A549 (cell line): ENCODE measurements around the gene WFS1. TPM values are rescaled to one million over a fixed set of nuclear protein-coding genes. Genes with fewer than 3 reads are reported as not detected.

Experiments
- ATAC-seq, 2 experiments: fragments of 200-7000 bp in 1 of 2; fragments of >200 bp in 1 of 2; cut with Nextera tagmentation in 1 of 2; cut with Tn5 transposase in 1 of 2; 3 replicates each; pipeline versions ENCODE4 v1.8.0 to v1.9.1; 2018 to 2020; ENCODE audit warnings: mild to moderate bottlenecking in 1 of 2, moderate library complexity in 1 of 2
- CTCF ChIA-PET: fragments of 300-600 bp; sonication (Branson Sonifier 250); formaldehyde crosslinking; extraction: SDS; loops from one replicate; lab custom pipeline; 2021; ENCODE audit warnings: antibody characterized with exemption, inconsistent platforms; lab: Yijun Ruan, JAX
- POLR2A ChIA-PET: fragments of 350-600 bp; formaldehyde crosslinking; extraction: SDS; loops from one replicate; lab custom pipeline; 2021; ENCODE audit warnings: antibody characterized with exemption, inconsistent platforms; lab: Yijun Ruan, JAX
- DNase-seq, 2 experiments: peaks; one replicate each; pipeline versions ENCODE4 v3.0.0 to v3.0.0-alpha.2; 2011 to 2016; ENCODE audit warnings: low read depth in 1 of 2, low spot score in 1 of 2
- FAIRE-seq: peaks from 2 replicates; lab custom pipeline; 2011; peaks lifted over from hg19 to GRCh38; lab: Jason Lieb, UNC
- H3K27ac ChIP-seq, 2 experiments: fragments of >200 bp; sonication (Bioruptor Twin); formaldehyde crosslinking; 3 replicates each; pipeline ENCODE4 v1.5.1; 2016 to 2017
- H3K4me1 ChIP-seq: fragments of >200 bp; sonication (Bioruptor Twin); formaldehyde crosslinking; 3 replicates; pipeline ENCODE4 v1.6.1; 2016
- H3K4me2 ChIP-seq: fragments of >200 bp; sonication (Bioruptor Twin); formaldehyde crosslinking; 3 replicates; pipeline ENCODE4 v1.6.1; 2016
- H3K4me3 ChIP-seq: fragments of >200 bp; sonication (Bioruptor Twin); formaldehyde crosslinking; 3 replicates; pipeline ENCODE4 v1.5.1; 2016
- H3K9me3 ChIP-seq: fragments of >200 bp; sonication (Bioruptor Twin); formaldehyde crosslinking; 3 replicates; pipeline ENCODE4 v1.6.1; 2016
- CBX2 ChIP-seq: fragments of 200-600 bp; sonication (generic); IDR thresholded peaks from 2 replicates; pipeline ENCODE4 v1.6.1; 2016; ENCODE audit warnings: low read depth, mild to moderate bottlenecking, borderline replicate concordance
- CHD2 ChIP-seq: fragments of 150-350 bp; IDR thresholded peaks from 2 replicates; pipeline ENCODE4 v1.6.1; 2014; ENCODE audit warnings: low read length; ENCODE audit not compliant: partially characterized antibody
- CHD4 ChIP-seq: fragments of 200-600 bp; sonication (generic); IDR thresholded peaks from 2 replicates; pipeline ENCODE4 v1.6.1; 2016; ENCODE audit warnings: antibody characterized with exemption, mild to moderate bottlenecking, borderline replicate concordance
- ELK1 ChIP-seq: fragments of 150-350 bp; IDR thresholded peaks from 2 replicates; pipeline ENCODE4 v1.6.1; 2014; ENCODE audit warnings: low read depth, mild to moderate bottlenecking, low read length
- ESRRA ChIP-seq: fragments of 150-350 bp; IDR thresholded peaks from 2 replicates; pipeline ENCODE4 v1.6.1; 2014; ENCODE audit warnings: mild to moderate bottlenecking, low read length, borderline replicate concordance
- FOXS1 ChIP-seq: fragments of 250-450 bp; sonication (Bioruptor Pico); IDR thresholded peaks from 2 replicates; pipeline ENCODE4 v1.5.0; 2020; ENCODE audit warnings: mild to moderate bottlenecking, moderate library complexity
- GATA3 ChIP-seq: IDR thresholded peaks from 2 replicates; pipeline ENCODE4 v1.6.1; 2012; ENCODE audit warnings: borderline replicate concordance
- HEYL ChIP-seq: fragments of 250-450 bp; sonication (Bioruptor Pico); IDR thresholded peaks from 2 replicates; pipeline ENCODE4 v1.8.0; 2021; ENCODE audit warnings: mild to moderate bottlenecking, moderate library complexity
- HOXA7 ChIP-seq: fragments of 250-450 bp; sonication (Bioruptor Pico); IDR thresholded peaks from 2 replicates; pipeline ENCODE4 v1.5.0; 2020; ENCODE audit warnings: mild to moderate bottlenecking, moderate library complexity
- HOXB5 ChIP-seq: fragments of 250-450 bp; sonication (Bioruptor Pico); IDR thresholded peaks from 2 replicates; pipeline ENCODE4 v1.5.0; 2020; ENCODE audit warnings: mild to moderate bottlenecking, moderate library complexity
- JUNB ChIP-seq: fragments of >200 bp; sonication (Bioruptor Twin); formaldehyde crosslinking; IDR thresholded peaks from 2 replicates; pipeline ENCODE4 v1.6.1; 2016
- KDM5A ChIP-seq: fragments of 200-600 bp; sonication (generic); IDR thresholded peaks from 2 replicates; pipeline ENCODE4 v1.6.1; 2016; ENCODE audit warnings: antibody characterized with exemption, mild to moderate bottlenecking
- MAFK ChIP-seq: fragments of 450-650 bp; IDR thresholded peaks from 2 replicates; pipeline ENCODE4 v1.6.1; 2014; ENCODE audit not compliant: partially characterized antibody
- MAZ ChIP-seq: fragments of 150-350 bp; IDR thresholded peaks from 2 replicates; pipeline ENCODE4 v1.6.1; 2014; ENCODE audit warnings: antibody characterized with exemption, low read depth, low read length, borderline replicate concordance
- MYC ChIP-seq: IDR thresholded peaks from 2 replicates; pipeline ENCODE4 v1.6.1; 2012; ENCODE audit warnings: mild to moderate bottlenecking, inconsistent platforms, low read length, improper control_type of control experiment, borderline replicate concordance
- NPAS2 ChIP-seq: fragments of 250-450 bp; sonication (Bioruptor Pico); IDR thresholded peaks from 2 replicates; pipeline ENCODE4 v1.8.0; 2022; ENCODE audit warnings: mild to moderate bottlenecking, moderate library complexity, borderline replicate concordance
- NR3C1 ChIP-seq: fragments of >200 bp; sonication (Bioruptor Twin); formaldehyde crosslinking; IDR thresholded peaks from 3 replicates; pipeline ENCODE4 v1.6.1; 2017
- PHF8 ChIP-seq: fragments of 200-600 bp; sonication (generic); IDR thresholded peaks from 2 replicates; pipeline ENCODE4 v1.6.1; 2016; ENCODE audit warnings: low read depth, mild to moderate bottlenecking, antibody characterized with exemption, moderate library complexity, borderline replicate concordance
- RFX5 ChIP-seq: fragments of 450-650 bp; IDR thresholded peaks from 2 replicates; pipeline ENCODE4 v1.7.1; 2014; ENCODE audit warnings: antibody characterized with exemption, mild to moderate bottlenecking, moderate library complexity
- TFCP2L1 ChIP-seq: fragments of 250-450 bp; sonication (Bioruptor Pico); IDR thresholded peaks from 2 replicates; pipeline ENCODE4 v1.5.0; 2021; ENCODE audit warnings: mild to moderate bottlenecking
- USF2 ChIP-seq: fragments of 450-650 bp; IDR thresholded peaks from 2 replicates; pipeline ENCODE4 v1.6.1; 2014; ENCODE audit warnings: antibody characterized with exemption
- WGBS: methylation state at CpG from one replicate; pipeline ENCODE4 v1.1.6; 2017; ENCODE audit errors: missing lambda C conversion rate; 5-methylcytosine and 5-hydroxymethylcytosine counted together
- polyA plus RNA-seq, 4 experiments: library from polyadenylated mRNA; depleted of rRNA in 3 of 4; stranded (reverse); fragments of >200 nt; fragmentation: RNase III in 1 of 4; extraction: RNeasy Plus Mini Kit Qiagen cat#74134 plus additional on column Dnase treatment in 1 of 4; gene quantifications; 2 replicates in 3 of 4; 3 replicates in 1 of 4; pipeline ENCODE4 v1.2.3, GENCODE V29; 2011 to 2017
- TF ChIP-seq, protein P1 (sequence below): fragments of >200 bp; sonication (Bioruptor Twin); formaldehyde crosslinking; IDR thresholded peaks from 3 replicates; pipeline ENCODE4 v1.5.1; 2016
- TF ChIP-seq, protein P2 (sequence below): fragments of 250-450 bp; sonication (Bioruptor Pico); IDR thresholded peaks from 2 replicates; pipeline ENCODE4 v1.5.0; 2021; ENCODE audit warnings: mild to moderate bottlenecking, moderate library complexity, borderline replicate concordance
- TF ChIP-seq, protein P3 (sequence below): IDR thresholded peaks from 2 replicates; pipeline ENCODE4 v1.6.1; 2012; ENCODE audit warnings: low read depth, borderline replicate concordance

Gene WFS1
- polyA plus RNA-seq, 2 of the 4 experiments (the other 2 are of a cell fraction) = 8.8 to 13.6 TPM

DNA sequence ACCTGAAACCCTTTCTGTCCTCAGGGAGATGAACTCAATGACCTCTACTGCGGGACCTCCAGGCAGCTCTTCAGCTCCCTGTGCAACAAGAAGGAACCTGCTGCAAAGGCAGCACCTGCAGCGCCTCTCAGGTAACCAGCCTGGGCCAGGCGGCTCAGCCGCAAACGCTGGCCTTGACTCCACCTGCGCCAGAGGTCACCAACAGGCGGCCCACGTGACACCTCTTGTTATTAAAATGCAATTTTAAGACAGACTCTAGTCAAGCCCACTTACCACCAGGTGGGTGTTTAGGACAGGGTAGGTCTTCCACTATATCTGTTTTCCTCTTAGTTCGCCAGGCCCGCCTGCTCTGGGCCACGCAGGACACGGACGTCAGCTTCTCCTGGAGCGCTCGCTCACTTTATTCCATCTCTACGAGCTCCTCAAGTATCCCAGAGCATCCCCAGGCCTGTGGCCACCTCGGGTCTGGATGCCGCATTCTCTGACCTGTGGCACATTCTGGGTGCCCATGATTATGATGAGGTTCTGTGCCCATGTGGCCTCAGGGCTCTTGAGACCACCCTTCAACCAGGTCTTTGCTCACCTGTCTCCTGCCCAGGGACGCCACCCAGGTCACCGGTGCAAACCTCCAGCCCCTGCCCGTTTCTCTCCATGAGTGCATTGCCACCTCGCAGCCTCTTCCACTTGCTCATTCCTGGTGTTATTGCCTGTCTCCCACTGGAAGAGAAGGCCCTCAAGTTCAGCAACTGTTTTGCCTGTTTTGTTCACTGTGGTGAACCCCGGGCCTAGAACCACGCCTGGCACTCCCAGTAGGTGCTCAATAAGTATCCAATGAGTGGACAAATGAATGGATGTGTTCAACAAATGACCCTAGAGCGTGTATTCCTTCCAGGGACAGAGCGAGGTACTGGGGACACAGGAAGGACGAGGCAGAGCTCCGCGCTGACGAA lies 36.5 kb upstream of the WFS1 start:
- POLR2A ChIA-PET = no interaction called here
- CTCF ChIA-PET = no interaction called here
- Histone ChIP-seq H3K4me2 (no peak overlapping the region), H3K4me1 (no peaks in the 10 kb centered on the region), H3K27ac (no peak overlapping the region), H3K4me3 (no peak overlapping the region), H3K9me3 (no peaks in the 10 kb centered on the region)
- ATAC-seq (no peak), FAIRE-seq (no peak), DNase-seq (no peak)
- WGBS = 69% methylated on average over 30 of the region's 30 CpGs
- no peak for TF ChIP-seq RFX5
- TF ChIP-seq KDM5A = no peak
- TF ChIP-seq, protein P1, sequence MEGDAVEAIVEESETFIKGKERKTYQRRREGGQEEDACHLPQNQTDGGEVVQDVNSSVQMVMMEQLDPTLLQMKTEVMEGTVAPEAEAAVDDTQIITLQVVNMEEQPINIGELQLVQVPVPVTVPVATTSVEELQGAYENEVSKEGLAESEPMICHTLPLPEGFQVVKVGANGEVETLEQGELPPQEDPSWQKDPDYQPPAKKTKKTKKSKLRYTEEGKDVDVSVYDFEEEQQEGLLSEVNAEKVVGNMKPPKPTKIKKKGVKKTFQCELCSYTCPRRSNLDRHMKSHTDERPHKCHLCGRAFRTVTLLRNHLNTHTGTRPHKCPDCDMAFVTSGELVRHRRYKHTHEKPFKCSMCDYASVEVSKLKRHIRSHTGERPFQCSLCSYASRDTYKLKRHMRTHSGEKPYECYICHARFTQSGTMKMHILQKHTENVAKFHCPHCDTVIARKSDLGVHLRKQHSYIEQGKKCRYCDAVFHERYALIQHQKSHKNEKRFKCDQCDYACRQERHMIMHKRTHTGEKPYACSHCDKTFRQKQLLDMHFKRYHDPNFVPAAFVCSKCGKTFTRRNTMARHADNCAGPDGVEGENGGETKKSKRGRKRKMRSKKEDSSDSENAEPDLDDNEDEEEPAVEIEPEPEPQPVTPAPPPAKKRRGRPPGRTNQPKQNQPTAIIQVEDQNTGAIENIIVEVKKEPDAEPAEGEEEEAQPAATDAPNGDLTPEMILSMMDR = no peak
- TF ChIP-seq, protein P2, sequence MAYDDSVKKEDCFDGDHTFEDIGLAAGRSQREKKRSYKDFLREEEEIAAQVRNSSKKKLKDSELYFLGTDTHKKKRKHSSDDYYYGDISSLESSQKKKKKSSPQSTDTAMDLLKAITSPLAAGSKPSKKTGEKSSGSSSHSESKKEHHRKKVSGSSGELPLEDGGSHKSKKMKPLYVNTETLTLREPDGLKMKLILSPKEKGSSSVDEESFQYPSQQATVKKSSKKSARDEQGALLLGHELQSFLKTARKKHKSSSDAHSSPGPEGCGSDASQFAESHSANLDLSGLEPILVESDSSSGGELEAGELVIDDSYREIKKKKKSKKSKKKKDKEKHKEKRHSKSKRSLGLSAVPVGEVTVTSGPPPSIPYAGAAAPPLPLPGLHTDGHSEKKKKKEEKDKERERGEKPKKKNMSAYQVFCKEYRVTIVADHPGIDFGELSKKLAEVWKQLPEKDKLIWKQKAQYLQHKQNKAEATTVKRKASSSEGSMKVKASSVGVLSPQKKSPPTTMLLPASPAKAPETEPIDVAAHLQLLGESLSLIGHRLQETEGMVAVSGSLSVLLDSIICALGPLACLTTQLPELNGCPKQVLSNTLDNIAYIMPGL (CRISPR knock-in tag) = no peak
- TF ChIP-seq CHD4 = no peak
- TF ChIP-seq NR3C1 = no peak
- TF ChIP-seq CBX2 = no peak

- Histone ChIP-seq H3K27ac (no peak overlapping the region), H3K4me3 (no peak overlapping the region), H3K4me2 (no peak overlapping the region), H3K9me3 (no peaks in the 10 kb centered on the region), H3K4me1 (no peaks in the 10 kb centered on the region)
- CTCF ChIA-PET = no interaction called here
- no peak for ATAC-seq
- DNase-seq = no peak
- WGBS = 60% methylated on average over 6 of the region's 6 CpGs
- TF ChIP-seq NPAS2 (CRISPR knock-in tag) (no peak), GATA3 (no peak), HOXB5 (CRISPR knock-in tag) (no peak), TFCP2L1 (CRISPR knock-in tag) (no peak), MYC (no peak)
- TF ChIP-seq, all 56 proteins: peak for 0
- FAIRE-seq = no peak
- POLR2A ChIA-PET = no interaction called here
These were observed 35.7 kb upstream of the WFS1 start for GRCh38 chr4:6233929-6234328.

DNA sequence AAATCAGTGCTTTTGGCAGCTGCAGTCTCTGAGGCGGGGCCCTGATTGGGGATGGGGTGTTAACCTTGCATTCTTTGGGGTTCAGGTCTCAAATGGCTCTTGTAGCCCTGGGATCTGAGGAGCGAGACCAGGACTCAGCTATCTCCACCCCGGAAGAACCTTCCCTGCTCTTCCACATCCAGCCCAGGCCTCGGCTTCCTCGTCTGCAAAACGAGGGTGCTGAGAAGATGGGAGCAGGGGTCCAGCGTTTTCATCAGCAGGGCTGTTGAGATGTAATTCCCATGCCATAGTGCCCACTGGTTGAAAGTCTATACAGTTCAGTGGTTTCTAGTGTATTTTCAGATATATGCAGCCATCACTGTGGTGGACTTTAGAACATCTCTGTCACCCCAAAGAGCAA lies 34.6 kb upstream of the WFS1 start:
- H3K4me2 ChIP-seq = no peak overlapping the region
- DNase-seq (no peak), ATAC-seq (no peak), FAIRE-seq (no peak)
- H3K9me3 ChIP-seq = no peaks in the 10 kb centered on the region
- H3K4me1 ChIP-seq = no peaks in the 10 kb centered on the region
- POLR2A ChIA-PET = no interaction called here
- no peak overlapping the region for H3K27ac ChIP-seq
- no peak overlapping the region for H3K4me3 ChIP-seq
- CTCF ChIA-PET = interaction anchor here (1.4 kb wide), 1 partner anchor 16 kb away, joined by 7 read pairs; no protein-coding TSS in a partner anchor
- 55% methylated on average over 5 of the region's 7 CpGs for WGBS
- TF ChIP-seq, protein P3, sequence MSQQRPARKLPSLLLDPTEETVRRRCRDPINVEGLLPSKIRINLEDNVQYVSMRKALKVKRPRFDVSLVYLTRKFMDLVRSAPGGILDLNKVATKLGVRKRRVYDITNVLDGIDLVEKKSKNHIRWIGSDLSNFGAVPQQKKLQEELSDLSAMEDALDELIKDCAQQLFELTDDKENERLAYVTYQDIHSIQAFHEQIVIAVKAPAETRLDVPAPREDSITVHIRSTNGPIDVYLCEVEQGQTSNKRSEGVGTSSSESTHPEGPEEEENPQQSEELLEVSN = no peak
- TF ChIP-seq USF2 (no peak), ELK1 (no peak), RFX5 (no peak), JUNB (no peak), CBX2 (no peak), TFCP2L1 (CRISPR knock-in tag) (no peak), MAFK (no peak), PHF8 (no peak), FOXS1 (CRISPR knock-in tag) (no peak), NPAS2 (CRISPR knock-in tag) (no peak), HEYL (CRISPR knock-in tag) (no peak), HOXA7 (no peak), MAZ (no peak), ESRRA (no peak), CHD2 (no peak)
